Neural crest cell (in vitro differentiated cells): Measurements from ENCODE around the gene TEP1. TPM values are rescaled to one million over a fixed set of nuclear protein-coding genes. Genes with fewer than 3 reads are reported as not detected.

Experiments used
- DNase-seq: peaks from one replicate; pipeline ENCODE4 v3.0.0; 2021; ENCODE audit warnings: low read depth, mixed read lengths, low spot score
- H3K27ac Mint-ChIP-seq: one replicate; pipeline ENCODE4 v1.8.0; 2021; ENCODE audit warnings: mild to moderate bottlenecking, mixed read lengths; ENCODE audit not compliant: unreplicated experiment
- H3K27me3 Mint-ChIP-seq: 2 replicates; pipeline ENCODE4 v1.8.0; 2021; ENCODE audit warnings: low read depth, mild to moderate bottlenecking, mixed read lengths
- H3K36me3 Mint-ChIP-seq: 2 replicates; pipeline ENCODE4 v1.8.0; 2021; ENCODE audit warnings: low read depth, mild to moderate bottlenecking, mixed read lengths
- H3K4me1 Mint-ChIP-seq: 2 replicates; pipeline ENCODE4 v1.8.0; 2021; ENCODE audit warnings: mixed read lengths
- H3K4me3 Mint-ChIP-seq: one replicate; pipeline ENCODE4 v1.8.0; 2021; ENCODE audit warnings: mild to moderate bottlenecking, mixed read lengths
- H3K9me3 Mint-ChIP-seq: 2 replicates; pipeline ENCODE4 v1.8.0; 2021; ENCODE audit warnings: mixed read lengths
- total RNA-seq: library from RNA; stranded (reverse); gene quantifications from 2 replicates; pipeline ENCODE4 v1.2.1, GENCODE V29; 2021
- TF ChIP-seq, protein P1 (sequence below): fragments of 200-600 bp; sonication (generic); conservative IDR thresholded peaks from 2 replicates; pipeline ENCODE4 v1.5.0; 2021; ENCODE audit warnings: antibody characterized with exemption, mild to moderate bottlenecking

TEP1 gene
- total RNA-seq, 1 donor from 2014 or later: 13.7 TPM

DNA sequence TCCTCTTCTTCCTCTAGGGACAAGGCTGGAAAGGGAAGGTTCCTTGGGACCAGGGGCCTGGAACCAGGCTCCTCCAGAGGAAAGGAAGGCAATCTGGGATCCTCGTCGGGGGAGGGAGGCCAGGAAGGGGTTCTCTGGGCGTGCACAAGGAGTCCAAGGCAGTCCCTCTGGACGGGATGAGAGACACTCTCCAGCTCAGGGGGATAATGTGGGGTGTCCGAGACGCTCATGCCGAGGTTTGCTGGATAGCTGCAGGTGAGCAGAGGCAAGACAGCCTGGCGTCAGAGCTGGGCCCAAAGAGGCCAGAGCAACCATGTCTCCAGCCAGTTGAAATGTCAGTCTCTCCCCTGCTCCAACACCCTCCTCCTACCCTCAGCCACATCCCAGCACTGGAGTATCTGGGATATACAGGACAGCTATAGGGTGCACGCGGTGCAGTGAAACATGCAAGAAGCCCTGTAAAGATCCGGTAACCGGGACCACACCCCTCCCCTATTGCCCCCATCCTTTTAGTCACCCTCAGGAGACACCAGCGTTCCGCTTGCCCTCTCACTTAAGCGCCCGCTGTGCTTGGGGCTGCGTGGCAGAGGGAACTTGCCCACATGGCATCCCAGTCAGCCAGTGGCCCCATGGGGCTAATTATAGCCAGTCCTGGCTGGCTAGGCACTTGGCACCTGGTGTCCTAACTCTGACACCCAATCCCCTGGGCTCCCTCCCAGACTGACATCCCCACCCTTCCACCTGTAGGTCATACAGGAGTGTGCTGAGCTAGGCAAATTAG, 22.5 kb upstream of the TEP1 start, which contains the start of gene KLHL33:
KLHL33 (minus strand) TSS at position 585 of the 781 bp plus-strand sequence; CDS start at position 230, 355 bp downstream.
- no peaks in the 10 kb centered on the region for H3K9me3 Mint-ChIP-seq
- DNase-seq: no peak
- TF ChIP-seq, protein P1, sequence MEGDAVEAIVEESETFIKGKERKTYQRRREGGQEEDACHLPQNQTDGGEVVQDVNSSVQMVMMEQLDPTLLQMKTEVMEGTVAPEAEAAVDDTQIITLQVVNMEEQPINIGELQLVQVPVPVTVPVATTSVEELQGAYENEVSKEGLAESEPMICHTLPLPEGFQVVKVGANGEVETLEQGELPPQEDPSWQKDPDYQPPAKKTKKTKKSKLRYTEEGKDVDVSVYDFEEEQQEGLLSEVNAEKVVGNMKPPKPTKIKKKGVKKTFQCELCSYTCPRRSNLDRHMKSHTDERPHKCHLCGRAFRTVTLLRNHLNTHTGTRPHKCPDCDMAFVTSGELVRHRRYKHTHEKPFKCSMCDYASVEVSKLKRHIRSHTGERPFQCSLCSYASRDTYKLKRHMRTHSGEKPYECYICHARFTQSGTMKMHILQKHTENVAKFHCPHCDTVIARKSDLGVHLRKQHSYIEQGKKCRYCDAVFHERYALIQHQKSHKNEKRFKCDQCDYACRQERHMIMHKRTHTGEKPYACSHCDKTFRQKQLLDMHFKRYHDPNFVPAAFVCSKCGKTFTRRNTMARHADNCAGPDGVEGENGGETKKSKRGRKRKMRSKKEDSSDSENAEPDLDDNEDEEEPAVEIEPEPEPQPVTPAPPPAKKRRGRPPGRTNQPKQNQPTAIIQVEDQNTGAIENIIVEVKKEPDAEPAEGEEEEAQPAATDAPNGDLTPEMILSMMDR: no peak
- H3K4me3 Mint-ChIP-seq: no peak within 1 kb of the TSS
- peaks cover 4% of the 10 kb centered on the region for H3K27me3 Mint-ChIP-seq
- H3K27ac Mint-ChIP-seq: no peak within 1 kb of the TSS
- no peaks in the 10 kb centered on the region for H3K4me1 Mint-ChIP-seq
- no peaks in the 10 kb centered on the region for H3K36me3 Mint-ChIP-seq

DNA sequence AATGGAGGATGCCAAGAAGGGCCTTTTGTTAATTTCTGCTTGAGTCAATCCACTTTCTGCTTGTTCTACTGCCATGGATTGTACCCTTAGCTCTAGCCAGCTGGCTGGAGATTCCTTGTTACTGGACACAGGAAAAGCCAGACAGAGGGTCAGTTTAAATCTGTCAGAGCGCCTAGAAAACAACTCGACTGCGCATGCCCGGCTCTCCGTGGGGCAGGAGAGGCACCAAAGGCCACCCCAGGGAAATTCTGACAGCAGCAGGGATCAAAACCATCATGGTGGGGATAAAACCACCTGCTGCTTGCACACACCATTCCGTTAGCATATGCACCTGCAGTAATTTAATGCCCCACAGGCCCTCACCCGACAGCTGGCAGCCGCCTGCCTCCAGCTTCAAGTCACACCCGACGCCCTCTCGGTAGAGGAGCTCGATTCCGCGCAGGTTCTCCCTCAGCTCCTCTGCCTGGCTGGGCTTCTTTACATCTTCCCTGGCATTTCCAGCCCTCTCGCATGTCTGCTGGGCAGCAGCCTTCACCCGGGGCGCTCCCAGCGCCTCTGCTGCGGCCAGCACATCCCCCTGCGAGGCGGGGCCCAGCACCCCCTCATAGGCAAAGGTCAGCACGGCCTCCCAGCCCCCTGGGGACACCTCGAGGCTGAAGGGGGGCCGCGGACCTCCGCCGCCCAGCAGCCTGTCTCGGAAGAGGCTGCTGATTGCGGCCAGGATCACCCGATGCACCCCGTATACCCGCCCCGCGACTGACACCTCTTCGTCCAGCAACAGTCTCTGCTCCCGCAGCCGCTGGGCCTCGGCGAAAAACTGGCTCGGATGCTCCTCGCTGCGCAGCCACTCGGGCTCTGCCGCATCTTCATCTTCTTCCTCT, 21.6 kb upstream of the TEP1 start:
- Mint-ChIP-seq H3K4me1 (no peaks in the 10 kb centered on the region), H3K36me3 (no peaks in the 10 kb centered on the region), H3K9me3 (no peaks in the 10 kb centered on the region), H3K27me3 (peaks cover 4% of the 10 kb centered on the region), H3K4me3 (no peak overlapping the region), H3K27ac (no peak overlapping the region)
- TF ChIP-seq, protein P1: no peak
- DNase-seq: no peak

DNA sequence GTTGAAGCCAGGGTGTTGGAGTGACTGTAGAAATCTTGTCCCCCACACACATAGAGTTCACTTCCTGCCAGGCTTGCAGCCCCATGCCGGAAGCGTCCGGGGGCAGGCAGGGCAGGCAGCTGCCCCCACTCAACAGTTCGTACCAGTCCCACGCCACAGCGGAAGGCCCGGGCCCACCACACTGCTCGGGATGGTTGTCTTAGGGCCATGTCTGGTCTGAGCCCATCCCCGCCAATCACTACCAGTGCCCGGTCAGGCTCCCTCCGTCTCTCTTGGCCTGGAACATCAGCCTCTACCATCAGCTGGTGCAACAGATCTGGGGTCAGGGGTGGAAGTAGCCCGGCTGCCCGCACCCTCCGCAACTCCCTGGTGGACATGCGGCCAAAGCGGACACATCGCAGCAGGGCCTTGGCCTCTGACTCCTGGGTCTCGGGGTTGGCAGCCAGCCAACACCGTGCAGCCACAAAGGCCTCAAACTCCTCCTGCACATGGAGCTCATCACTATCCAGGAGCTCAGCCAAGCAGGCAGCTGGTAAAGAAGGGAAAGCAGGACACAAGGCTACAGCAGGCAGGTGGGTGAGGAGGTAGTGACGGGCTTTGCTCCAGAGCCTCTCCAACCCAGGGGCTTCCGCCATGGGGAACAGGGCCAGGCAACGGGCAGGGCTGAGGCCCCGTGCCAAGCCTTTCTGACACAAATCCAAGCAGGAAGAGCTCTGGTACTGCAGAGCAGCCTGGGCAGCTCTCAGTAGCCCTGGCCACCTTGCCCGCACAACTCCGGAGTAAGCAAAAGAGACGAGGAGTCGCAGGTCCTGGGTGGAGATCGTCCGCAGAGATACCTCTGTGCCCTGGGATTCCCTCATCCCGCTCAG, 16.7 kb upstream of the TEP1 start:
- no peak overlapping the region for H3K4me3 Mint-ChIP-seq
- H3K27me3 Mint-ChIP-seq: peaks cover 5% of the 10 kb centered on the region
- no peaks in the 10 kb centered on the region for H3K4me1 Mint-ChIP-seq
- H3K36me3 Mint-ChIP-seq: no peaks in the 10 kb centered on the region
- no peaks in the 10 kb centered on the region for H3K9me3 Mint-ChIP-seq
- no peak for DNase-seq
- TF ChIP-seq, protein P1: no peak
- H3K27ac Mint-ChIP-seq: no peak overlapping the region

DNA sequence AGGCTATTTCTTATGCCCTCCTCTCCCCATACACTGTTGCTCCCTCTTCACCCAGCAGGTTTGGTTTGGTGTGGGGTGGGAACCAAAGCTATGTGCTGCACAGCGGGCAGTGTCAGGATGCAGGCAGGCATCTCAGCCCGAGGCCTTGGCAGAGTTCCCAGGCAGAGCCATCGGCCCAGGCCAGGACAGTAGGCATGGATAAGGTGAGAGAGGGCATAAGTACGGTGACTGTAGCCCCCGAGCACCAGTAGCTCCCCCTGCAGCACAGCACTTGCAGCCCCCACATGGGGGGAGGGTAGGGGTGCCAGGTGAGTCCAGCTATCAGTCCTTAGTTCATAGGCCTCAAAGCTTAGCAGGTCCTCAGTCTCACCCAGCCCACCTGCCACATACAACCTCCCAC, 15.5 kb upstream of the TEP1 start:
- Mint-ChIP-seq H3K9me3 (no peaks in the 10 kb centered on the region), H3K4me3 (no peak overlapping the region), H3K36me3 (no peaks in the 10 kb centered on the region), H3K4me1 (no peaks in the 10 kb centered on the region), H3K27me3 (peaks cover 5% of the 10 kb centered on the region), H3K27ac (no peak overlapping the region)
- TF ChIP-seq, protein P1: no peak
- DNase-seq: no peak

DNA sequence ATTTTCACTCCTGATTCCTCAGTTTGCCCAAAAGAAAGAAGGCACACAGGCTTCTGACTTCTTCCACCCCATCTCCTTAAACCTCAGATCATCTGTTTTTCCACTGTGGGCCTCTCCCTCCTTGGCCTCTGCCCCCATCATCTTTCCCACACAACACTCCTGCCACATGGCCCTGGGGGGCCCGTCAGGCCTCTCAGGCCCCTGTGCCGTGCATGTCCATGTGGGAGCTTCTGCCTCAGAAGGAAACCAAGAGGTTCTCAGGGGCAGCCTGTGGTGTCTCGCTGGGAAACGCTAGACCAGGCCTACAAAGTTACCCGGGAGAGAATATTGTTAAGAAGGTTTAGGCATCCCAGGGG, 14.7 kb upstream of the TEP1 start:
- H3K36me3 Mint-ChIP-seq: no peaks in the 10 kb centered on the region
- no peaks in the 10 kb centered on the region for H3K4me1 Mint-ChIP-seq
- no peak for DNase-seq
- peaks cover 5% of the 10 kb centered on the region for H3K27me3 Mint-ChIP-seq
- TF ChIP-seq, protein P1: no peak
- H3K9me3 Mint-ChIP-seq: no peaks in the 10 kb centered on the region
- no peak overlapping the region for H3K27ac Mint-ChIP-seq
- no peak overlapping the region for H3K4me3 Mint-ChIP-seq
